ENCODE measurements around the gene RASD1. TPM values are rescaled to one million over a fixed set of nuclear protein-coding genes. Genes with fewer than 3 reads are reported as not detected.
A peak's percentile ranks its signal among the peaks of the same experiment; 100 is the strongest.

Gene RASD1, protein sequence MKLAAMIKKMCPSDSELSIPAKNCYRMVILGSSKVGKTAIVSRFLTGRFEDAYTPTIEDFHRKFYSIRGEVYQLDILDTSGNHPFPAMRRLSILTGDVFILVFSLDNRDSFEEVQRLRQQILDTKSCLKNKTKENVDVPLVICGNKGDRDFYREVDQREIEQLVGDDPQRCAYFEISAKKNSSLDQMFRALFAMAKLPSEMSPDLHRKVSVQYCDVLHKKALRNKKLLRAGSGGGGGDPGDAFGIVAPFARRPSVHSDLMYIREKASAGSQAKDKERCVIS
- 14.5 TPM for total RNA-seq

DNA sequence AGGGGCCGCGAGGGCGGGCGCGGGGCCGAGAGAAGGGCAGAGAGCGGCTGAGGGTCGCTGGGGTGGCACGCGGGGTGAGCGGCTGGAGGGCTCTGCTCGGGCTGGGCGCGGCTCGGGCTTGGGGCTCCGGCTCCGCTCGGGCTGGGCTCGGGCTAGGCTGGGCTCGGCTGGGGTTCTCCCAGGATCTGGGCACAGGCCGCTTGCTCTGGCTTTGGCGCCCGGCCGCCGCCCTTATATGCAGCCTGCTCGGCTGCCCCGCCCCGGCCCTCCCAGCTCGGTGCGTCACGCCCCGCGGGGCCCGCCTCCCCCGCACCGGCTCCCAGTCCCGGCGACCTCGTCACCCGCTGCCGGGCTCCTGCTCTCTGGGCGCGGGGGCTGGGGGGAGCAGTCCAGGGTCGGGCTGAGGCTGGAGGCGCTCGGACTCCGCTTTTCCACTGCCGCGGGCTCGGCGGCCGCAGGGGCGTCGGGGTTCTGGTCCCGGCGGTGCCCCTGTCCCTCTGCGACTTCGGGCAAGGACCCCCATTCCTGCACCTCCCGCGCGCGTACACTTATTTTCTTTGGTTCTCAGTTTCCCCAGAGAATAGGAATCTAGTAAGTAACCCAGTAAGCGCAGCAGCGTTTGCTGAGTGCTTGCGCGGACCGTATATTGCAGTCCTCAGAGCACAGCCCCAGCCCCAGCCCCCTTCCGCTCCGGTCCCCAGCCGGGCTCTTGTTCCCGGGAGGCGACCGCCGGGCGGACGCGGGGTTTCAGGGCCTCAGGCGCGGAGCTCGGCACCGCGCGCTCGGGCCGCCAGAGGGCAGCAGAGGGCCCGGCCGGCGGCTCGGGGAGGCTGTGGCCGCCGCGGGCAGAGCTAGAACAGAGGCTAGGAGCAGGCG, at the start of gene RASD1:
RASD1 (minus strand) TSS at position 207 of the 876 bp plus-strand sequence. CDS start 214 bp downstream, outside the sequence.
- peak; percentile 93 for DNase-seq

DNA sequence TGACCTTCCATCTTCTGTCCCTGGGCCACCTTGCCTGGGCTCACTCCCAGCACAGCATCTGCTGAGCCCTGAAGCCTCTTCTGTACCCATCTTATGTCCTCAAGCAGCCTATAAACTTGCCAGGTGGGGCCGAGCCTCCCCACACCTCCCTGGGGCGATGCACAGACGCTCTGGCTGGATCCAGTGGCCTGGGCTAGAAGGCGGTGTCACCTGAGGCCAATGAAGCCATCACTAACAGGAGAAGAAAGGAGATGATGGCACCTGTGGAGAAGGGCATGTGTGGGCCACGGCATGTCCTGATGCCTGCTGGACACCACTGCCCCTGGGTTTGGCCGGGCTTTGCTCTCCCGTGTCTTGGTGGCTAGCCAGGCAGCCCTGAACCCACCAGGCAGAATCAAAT, 49.8 kb upstream of the RASD1 start:
- no peak for DNase-seq

DNA sequence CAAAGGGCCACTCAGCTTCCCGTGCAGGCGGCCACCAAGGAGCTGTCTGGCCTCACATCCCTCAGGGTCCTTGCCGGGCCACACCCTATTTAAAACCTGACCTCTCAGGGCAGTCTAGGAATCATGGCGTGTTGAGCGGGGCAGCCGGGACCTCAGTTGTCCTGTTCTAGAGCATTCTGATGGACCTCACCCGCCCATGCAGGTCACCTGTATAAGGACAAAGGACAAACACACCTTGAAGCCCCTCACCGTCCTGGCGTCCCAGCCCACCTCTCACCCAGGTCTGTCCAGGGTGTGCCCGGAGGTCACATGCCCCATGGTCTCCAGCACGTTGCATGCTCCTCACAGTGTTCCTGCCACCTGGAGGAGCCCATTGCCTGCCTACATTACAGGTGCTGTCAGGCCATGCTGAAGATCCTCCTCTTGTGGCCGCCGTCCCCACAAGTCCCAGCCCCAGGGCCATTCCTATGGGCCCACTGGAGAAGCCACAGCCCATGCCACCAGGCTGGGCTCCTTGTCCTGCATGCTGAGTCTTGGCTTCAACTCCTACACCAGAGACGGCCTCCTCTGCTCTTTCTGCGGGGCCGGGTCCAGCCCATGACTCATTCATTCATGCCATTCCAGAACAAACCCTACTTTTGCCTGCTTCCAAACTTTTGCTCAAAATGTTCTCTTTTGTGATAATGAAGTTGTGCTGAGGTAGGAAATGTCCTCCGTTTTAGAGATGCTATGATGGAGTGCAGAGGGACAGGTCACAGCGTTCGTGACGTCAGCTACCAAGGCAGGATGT, 49.0 kb upstream of the RASD1 start:
- no peak for DNase-seq

DNA sequence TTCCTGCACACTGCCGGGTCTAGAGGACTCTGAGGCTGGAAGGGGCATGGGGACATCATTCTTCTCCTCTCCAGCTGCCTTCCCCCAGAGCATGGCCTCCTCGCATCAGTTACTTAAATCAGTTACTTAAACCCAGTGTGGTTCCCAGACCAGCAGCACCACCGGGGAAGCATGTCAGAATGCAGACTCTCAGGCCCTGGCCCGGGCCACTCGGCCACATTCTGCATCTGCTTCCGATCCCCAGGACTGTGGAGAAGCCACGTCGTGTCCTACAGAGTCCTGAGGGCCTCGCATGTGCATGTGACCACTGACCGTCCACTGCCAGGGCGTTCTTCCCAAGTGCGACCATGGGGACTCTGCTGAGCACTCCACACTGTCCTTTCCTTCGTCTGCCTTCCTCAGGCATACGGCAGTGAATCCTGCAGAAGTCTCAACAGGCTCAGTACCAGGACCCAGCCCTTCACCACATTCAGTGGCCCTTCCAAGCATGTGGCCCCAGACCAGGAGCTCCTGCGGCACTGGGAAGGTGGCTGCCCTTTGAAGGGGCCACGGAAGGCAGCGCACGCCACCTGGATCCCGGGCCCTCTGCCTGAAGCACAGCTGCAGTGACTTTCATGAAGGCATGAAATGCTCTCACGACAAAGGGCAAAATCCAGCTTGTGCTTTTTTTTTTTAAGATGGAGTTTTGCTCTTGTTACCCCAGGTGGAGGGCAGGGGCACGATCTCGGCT, 46.9 kb upstream of the RASD1 start:
- DNase-seq, result no peak

DNA sequence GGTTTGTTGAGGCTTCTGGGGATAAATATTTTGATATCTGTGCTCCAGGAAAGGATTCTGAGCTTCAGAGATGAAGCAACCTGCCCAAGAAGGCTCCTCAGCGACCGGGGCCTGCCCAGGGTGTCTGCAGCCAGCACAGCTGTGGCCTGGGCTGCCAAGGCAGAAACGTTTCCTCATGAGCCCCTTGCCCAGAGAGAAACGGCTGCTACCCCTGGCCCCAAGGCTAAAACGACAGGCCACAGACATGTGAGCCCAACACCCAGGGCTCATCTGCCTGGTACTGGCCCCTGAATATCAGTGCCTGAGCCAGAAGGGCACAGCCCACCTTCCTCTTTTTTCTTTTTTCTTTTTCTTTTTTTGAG, 45.4 kb upstream of the RASD1 start:
- peak; percentile 48 for DNase-seq

DNA sequence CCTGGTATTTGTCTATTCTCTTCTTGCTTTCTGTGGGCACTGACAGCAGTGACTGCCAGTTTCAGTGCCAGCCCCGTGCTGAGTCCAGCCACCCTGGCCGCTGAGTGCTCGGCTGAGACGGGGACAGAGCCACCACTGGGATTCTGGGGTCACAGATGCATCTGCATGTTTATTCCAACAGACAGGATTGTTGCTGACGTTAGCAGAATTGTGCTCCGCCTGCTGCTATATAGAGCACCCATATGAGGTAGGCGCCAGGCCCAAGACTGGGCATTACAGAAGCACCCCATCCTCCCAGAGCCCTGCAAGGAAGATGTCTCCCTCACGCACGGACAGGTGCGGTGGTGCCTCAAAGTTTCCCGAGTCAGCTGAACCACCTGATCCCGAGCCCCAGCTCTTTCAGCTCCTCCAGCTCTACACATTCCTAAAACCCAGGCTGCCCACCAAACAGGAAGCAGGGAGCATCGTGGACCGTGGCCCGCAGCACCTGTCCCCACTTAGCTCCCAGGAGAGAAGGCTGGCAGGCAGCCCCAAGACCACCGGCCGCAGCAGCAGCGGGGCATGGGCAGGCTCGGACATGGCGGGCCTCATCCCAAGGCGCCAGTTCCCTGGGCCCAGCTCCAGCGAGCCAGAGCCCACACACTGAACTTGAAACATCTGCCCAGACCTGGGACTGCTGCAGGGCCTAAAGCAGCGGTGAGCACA, 44.9 kb upstream of the RASD1 start:
- no peak for DNase-seq

DNA sequence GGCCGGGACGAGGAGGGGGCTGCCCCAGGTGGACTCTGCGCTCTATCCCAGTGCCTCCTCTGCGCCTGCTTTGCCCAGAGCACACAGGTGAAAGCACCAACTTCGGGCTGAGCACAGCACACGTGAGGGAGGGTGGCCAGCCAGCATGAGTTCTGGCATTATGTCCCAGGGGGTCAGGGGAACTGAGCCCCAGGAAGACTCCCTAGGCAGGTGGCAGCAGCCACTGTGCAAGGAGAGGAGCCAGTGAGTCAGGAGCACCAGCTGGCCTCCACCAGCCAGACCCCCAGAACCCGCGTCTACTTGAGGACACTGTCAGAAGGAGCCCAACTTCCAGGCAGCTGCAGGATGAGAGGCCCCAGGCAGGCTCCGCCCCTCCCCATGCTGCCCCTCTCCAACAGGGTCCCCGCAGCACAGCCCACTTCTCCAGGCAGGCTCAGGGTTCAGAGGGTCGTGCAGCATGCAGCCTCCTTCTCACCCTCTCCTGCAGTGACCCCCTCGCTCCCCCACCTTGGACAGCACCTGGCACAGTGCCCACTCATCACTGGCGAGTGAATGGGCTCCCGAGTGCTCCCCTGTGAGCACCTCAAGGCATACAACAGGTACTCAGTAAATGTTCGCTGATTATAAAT, 44.2 kb upstream of the RASD1 start:
- peak; percentile 79 for DNase-seq

DNA sequence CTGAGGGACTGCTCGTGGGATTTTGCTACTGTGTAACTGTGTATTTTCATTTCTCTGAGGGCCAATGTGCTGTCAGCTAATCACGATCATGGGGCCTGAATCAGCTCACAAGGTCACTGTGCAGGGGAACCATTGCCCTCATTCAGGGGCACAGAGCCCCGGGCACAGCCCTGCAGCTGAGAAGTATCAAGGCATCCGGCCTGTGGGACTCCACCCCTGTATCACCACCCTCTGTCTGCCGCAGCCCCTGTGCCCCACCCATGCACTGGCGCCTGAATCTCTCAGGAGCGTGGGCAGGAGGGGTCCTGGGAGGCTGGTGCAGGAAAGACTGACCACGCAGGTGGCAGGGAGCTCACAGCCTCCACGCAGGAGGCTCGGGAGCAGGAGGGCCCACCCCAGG, 43.4 kb upstream of the RASD1 start:
- no peak for DNase-seq

DNA sequence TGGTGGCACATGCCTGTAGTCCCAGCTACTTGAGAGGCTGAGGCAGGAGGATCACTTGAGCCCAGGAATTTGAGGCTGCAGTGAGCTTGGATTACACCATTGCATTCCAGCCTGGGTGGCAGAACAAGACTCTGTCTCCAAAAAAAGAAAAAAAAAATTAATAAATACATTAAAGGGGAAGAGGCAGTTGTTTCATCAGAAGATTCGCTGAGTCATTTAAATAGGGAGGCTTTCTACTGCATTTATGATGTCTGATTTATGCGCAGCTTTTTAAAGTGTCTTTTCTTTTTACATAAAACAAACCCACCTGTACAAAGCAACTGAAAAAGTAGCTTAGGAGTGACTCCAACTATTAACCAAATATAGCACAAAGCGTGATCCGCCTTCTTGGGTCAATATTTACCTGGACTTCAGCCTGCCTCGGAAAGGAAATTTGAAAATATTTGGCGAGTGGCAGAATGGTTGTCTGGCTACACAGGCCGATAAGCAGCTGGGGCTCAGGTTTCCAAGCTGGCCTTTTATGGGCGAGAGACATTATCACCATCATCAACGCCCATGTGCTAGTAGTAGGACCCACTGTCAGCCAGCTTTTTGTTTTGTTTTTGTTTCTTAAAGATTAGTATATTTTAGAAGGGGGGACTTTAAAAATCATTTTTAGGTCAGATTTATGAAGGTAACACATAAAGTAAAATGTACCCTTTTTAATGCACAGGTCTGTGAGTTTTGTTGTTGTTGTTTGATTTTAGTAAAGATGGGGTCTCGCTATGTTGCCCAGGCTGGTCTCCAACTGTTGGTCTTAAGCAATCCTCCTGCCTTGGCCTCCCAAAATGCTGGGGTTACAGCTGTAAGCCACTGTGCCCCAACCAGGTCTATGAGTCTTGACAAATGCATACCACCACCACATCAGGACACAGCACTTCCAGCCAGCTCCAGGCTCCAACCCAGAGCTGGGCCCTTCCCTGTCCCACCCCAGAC, 42.5 kb upstream of the RASD1 start:
- DNase-seq, result peak; percentile 62

DNA sequence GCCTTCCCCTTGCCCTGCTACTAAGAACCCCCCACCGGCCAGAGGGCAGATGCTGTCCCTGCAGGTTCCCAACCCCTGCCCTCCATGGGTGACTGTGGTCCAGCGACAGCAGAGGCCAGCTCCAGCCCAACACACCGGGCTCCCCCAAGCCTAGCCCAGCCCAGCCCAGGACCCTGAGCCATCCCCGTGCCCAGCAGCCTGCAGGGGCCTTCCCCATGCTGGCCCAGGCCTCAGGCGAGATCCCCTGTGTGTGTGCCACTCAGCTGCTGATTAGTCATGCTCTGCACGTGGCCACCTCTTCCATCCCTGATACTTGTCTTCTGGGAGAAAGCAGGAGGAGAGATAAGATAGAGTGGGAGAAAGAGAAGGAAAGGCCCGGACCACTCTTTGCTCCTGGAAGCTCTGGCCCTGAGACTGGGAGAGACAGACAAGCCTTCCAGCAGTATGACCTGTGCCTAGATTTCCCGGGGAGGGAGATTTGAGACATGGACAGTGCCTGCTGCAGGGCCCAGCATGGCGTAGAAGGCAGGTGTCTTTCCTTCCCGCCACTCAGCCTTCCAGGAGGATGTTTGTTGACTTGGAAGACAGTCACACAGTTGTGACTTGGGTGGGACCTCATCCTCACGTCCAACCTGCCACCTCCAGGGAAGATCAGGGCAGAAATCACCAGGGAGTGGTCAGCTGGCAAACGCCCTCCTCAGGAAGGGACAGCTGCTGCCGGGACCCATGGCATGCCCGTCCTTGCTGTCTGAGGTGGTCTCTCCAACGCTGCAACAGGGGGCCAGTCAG, 41.3 kb upstream of the RASD1 start:
- no peak for DNase-seq

DNA sequence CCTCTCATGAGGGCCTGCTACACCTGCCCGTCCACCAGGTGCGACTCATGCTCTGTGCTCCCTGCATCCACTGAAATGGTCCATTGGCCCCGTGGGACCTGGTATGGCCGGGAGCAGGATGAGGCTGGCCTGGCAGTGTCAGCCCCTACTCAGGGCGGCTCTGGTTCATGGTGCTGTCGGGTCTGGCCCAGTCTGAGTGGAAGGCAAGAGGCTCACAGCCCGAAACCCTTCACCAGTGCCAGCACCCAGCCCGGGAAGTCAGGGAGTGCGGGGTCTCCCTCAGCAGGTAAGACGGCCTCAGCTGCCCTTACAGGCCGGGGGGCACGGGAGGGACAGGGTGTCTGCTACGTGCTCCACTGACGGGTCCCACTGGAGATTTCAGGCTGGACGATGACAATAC, 40.5 kb upstream of the RASD1 start:
- no peak for DNase-seq

DNA sequence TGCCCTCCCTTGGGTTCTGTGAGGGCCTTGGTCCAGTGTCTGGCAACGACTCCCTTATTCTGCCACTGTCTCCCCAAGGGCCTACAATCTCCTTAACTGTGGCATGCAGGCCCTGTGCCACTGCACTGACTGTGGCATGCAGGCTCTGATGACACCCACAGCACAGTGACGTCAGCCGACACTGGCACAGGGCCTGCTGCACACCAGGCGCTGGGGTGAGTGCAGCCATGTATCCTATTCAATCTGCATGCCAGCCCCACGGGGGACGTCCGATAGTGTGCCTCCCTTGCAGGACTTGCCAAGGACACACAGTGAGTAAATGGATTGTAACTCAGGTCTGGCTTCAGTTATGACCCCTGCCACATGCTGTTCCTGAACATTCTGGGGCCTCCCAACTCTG, 39.8 kb upstream of the RASD1 start:
- DNase-seq, result peak; percentile 62

DNA sequence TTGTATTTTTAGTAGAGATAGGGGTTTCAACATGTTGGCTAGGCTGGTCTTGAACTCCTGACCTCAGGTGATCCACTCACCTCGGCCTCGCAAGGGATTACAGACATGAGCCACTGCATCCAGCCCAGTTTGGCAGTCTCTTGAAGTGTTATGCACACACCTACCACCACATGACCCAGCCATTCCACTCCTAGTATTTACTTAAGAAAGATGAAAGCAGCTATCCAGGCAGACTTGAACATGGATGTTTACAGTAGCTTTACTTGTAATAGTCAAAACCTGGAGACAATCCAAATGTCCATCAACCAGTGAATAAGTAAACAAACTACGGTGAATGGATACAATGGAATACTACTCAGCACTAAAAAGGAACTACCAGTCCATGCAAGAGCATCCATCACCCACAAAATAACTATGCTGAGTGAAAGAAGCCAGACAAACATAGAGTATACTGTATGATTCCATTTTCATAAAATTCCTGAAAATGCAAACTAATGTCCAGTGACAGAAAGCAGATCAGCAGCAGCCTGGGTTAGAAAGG, 37.8 kb upstream of the RASD1 start:
- no peak for DNase-seq

DNA sequence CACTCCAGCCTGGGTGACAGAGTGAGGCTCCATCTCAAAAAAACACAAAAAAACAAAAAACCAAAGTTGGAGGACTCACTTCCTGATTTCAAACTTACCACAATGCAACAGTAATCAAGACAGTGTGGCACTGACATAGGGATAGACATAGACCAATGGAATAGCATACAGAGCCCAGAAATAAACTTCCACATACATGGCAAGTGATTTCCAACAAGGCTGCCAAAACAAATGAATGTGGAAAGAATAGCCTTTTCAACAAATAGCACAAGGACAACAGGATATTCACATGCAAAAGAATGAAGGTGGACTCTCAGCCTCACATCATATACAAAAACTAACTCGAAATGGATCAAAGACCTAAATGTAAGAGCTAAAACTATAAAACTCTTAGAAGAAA, 36.8 kb upstream of the RASD1 start:
- no peak for DNase-seq

DNA sequence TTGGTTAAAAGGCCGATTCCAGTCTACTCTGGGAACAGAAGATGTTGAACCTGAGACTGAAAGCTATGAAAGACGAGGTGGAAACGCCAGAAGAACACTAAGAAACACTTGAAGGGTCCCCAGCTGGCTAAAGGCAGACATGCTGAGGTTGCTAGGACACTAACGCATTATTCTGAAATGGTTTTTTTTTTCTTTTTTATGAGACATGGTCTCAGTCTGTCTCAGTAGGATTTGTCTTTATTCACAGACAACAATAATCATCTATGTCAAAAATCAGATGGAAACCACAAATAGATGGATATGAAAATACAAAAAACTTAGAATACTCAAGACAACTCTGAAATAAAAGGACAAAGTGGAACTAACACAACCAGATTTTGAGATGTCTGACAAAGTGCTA, 35.0 kb upstream of the RASD1 start:
- DNase-seq, result no peak

DNA sequence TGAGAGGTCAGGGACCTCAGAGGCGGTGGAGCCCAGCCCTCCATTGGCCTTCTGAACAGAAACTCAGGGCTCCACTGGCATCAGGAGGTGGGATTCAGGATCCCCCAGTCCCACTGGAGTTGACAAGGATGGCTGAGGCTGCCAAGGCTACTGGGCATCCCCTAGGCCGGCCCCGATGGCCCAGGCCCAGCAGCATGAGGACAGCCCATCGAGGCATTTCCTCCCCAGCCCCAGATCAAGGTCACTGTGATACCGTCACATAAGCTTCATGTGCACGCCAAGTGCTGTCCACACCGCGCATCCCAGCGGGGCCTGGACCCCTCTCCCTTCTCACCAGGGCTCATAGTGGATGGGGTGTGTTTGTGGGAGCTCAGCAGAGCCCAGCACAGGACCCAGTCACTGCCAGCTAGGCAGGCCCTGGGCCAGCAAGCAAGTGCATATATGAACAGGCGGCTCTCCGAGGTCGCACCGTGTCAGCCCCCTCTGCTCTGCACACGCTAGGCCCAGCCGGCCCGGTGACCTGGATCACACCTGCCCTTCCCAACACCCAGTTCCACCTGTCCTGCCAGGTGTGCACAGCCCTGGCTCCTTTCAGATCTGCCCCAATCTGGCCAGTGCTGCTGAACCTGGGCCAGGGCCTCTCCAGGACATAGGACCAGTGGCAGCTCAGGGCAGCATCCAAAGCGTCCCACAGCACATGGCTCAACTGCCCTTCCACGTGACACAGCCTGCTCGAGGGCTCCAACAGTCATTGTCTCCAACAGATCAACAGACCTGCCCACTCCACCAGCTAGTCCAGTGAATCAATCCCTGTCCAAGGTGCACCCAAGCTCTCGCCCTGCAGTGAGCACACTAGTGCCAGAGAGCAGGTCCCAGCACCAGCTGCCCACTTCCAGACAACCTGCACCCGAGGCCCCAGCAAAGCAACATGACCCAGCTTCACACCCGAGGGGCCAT, 32.8 kb upstream of the RASD1 start:
- DNase-seq, result no peak

DNA sequence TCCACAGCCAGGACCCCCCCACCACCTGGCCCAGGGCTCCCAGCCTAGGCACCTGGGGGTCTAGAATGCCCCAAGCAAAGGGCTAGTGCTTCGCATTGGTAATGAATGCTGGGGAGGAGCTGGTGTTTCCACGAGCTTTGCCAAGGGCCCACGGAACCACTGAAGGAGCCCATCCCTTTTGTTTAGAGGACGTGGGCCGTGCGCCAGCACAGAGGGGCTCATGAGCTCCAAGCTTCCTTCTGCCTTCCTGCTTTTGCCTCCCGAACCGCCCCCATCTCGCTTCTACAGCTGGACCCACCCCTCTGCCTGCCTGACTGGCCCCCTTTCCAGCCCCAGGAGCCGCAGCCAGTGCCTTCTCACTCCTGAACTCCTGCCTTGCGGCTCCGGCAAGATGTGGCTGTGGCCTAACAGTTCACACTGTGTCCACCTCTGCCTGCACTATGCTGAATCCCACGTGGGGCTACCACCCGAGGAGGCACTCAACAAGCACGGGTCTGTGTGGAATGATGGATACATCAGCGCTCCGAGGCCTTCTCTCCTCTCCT, 31.8 kb upstream of the RASD1 start:
- DNase-seq, result peak; percentile 53
